Epithelial cell of esophagus (primary cell): ENCODE data around the gene ABLIM1.
A peak's percentile ranks its signal among the peaks of the same experiment; 100 is the strongest.

ENCODE experiments used
- DNase-seq: peaks from one replicate; pipeline ENCODE4 v3.0.0; 2010; ENCODE audit warnings: low read depth
- H3K4me3 ChIP-seq: 2 replicates; pipeline ENCODE4 v1.5.1; 2011; ENCODE audit warnings: mild to moderate bottlenecking, low read length, control low read depth
- CTCF ChIP-seq: IDR thresholded peaks from 2 replicates; pipeline ENCODE4 v1.5.1; 2011; ENCODE audit warnings: low read depth, mild to moderate bottlenecking, low read length, control low read depth, inconsistent platforms; ENCODE audit not compliant: insufficient read depth; ENCODE audit errors: missing control alignments

The ABLIM1 gene

GRCh38 chr10:114661212-114661880 lies 3.3 kb upstream of the ABLIM1 start:
- no peak overlapping the region for H3K4me3 ChIP-seq
- no peak for DNase-seq
- TF ChIP-seq CTCF: no peak

GRCh38 chr10:114655671-114656070 lies 2.4 kb downstream of the ABLIM1 start:
- DNase-seq: no peak
- TF ChIP-seq CTCF: no peak

GRCh38 chr10:114654822-114655575 lies 3.1 kb downstream of the ABLIM1 start:
- TF ChIP-seq CTCF: no peak
- peak; percentile 54 for DNase-seq
- H3K4me3 ChIP-seq: no peak overlapping the region

More at GRCh38 chr10:114655671-114656070, 2.4 kb downstream of the ABLIM1 start:
- no peak overlapping the region for H3K4me3 ChIP-seq

- DNase-seq: no peak
- H3K4me3 ChIP-seq: no peak overlapping the region
- no peak for TF ChIP-seq CTCF
Measured at GRCh38 chr10:114653926-114654325, 4.1 kb downstream of the ABLIM1 start.

GRCh38 chr10:114652402-114653368 lies 5.4 kb downstream of the ABLIM1 start:
- H3K4me3 ChIP-seq: no peak overlapping the region
- TF ChIP-seq CTCF: no peak
- DNase-seq: no peak

- DNase-seq: no peak
- TF ChIP-seq CTCF: no peak
- no peak overlapping the region for H3K4me3 ChIP-seq
Measured at GRCh38 chr10:114650831-114651230, 7.2 kb downstream of the ABLIM1 start.
